Mesenchymal stem cell (in vitro differentiated cells and primary cell): ENCODE measurements around the gene ATXN1L.

Experiments used
- DNase-seq: peaks from one replicate; pipeline ENCODE4 v3.0.0-alpha.2; 2013
- H2AFZ ChIP-seq: one replicate; pipeline ENCODE4 v1.6.1; 2013; ENCODE audit warnings: low read depth, mild to moderate bottlenecking, control low read depth, inconsistent platforms, low read length, moderate library complexity
- H2AK5ac ChIP-seq: 2 replicates; pipeline ENCODE4 v1.6.1; 2013; ENCODE audit warnings: low read length, moderate library complexity, mild to moderate bottlenecking, inconsistent platforms; ENCODE audit not compliant: severe bottlenecking
- H2BK120ac ChIP-seq: one replicate; pipeline ENCODE4 v1.6.1; 2013; ENCODE audit warnings: low read depth, mild to moderate bottlenecking, inconsistent platforms, low read length, moderate library complexity
- H2BK12ac ChIP-seq, 2 experiments: one replicate each; pipeline ENCODE4 v1.6.1; 2013; ENCODE audit warnings: inconsistent platforms in 2 of 2, low read length in 2 of 2, mild to moderate bottlenecking in 2 of 2, moderate library complexity in 2 of 2, control low read depth in 1 of 2
- H2BK15ac ChIP-seq: one replicate; pipeline ENCODE4 v1.6.1; 2013; ENCODE audit warnings: mild to moderate bottlenecking, low read depth, inconsistent platforms; ENCODE audit not compliant: poor library complexity, severe bottlenecking
- H2BK5ac ChIP-seq: 2 replicates; pipeline ENCODE4 v1.6.1; 2013; ENCODE audit warnings: low read depth, mild to moderate bottlenecking, low read length, control low read depth, inconsistent platforms; ENCODE audit not compliant: poor library complexity, severe bottlenecking
- H3K14ac ChIP-seq, 2 experiments: one replicate each; pipeline ENCODE4 v1.6.1; 2013; ENCODE audit warnings: inconsistent platforms in 2 of 2, low read length in 2 of 2, control low read depth in 1 of 2, mild to moderate bottlenecking in 1 of 2, moderate library complexity in 1 of 2
- H3K18ac ChIP-seq, 2 experiments: one replicate each; pipeline ENCODE4 v1.6.1; 2013; ENCODE audit warnings: inconsistent platforms in 2 of 2, low read length in 2 of 2, control low read depth in 1 of 2, low read depth in 1 of 2, mild to moderate bottlenecking in 1 of 2
- H3K23ac ChIP-seq, 2 experiments: one replicate each; pipeline ENCODE4 v1.6.1; 2013; ENCODE audit warnings: inconsistent platforms in 2 of 2, low read length in 2 of 2, mild to moderate bottlenecking in 2 of 2, moderate library complexity in 2 of 2, control low read depth in 1 of 2
- H3K27ac ChIP-seq: 2 replicates; pipeline ENCODE4 v1.5.1; 2013; ENCODE audit warnings: mild to moderate bottlenecking, moderate library complexity, low read length, control low read depth, inconsistent platforms; ENCODE audit not compliant: poor library complexity, severe bottlenecking
- H3K27me3 ChIP-seq, 2 experiments: 2 replicates each; pipeline versions ENCODE4 v1.6.1 to v1.7.0; 2013; ENCODE audit warnings: low read length in 2 of 2, mild to moderate bottlenecking in 2 of 2, moderate library complexity in 2 of 2, control low read depth in 1 of 2, inconsistent platforms in 1 of 2; ENCODE audit not compliant: control insufficient read depth in 1 of 2, insufficient read depth in 1 of 2
- H3K36me3 ChIP-seq, 2 experiments: 2 replicates each; pipeline versions ENCODE4 v1.6.1 to v1.7.0; 2013; ENCODE audit warnings: low read length in 2 of 2, control low read depth in 1 of 2, inconsistent platforms in 1 of 2, low read depth in 1 of 2, mild to moderate bottlenecking in 1 of 2; ENCODE audit not compliant: insufficient read depth in 2 of 2, control insufficient read depth in 1 of 2
- H3K4ac ChIP-seq, 2 experiments: one replicate each; pipeline ENCODE4 v1.6.1; 2013; ENCODE audit warnings: inconsistent platforms in 2 of 2, low read length in 2 of 2, mild to moderate bottlenecking in 2 of 2, moderate library complexity in 2 of 2, control low read depth in 1 of 2, low read depth in 1 of 2
- H3K4me1 ChIP-seq: 2 replicates; pipeline ENCODE4 v1.6.1; 2013; ENCODE audit warnings: low read depth, low read length, control low read depth; ENCODE audit not compliant: control insufficient read depth, insufficient read depth
- H3K4me2 ChIP-seq: 2 replicates; pipeline ENCODE4 v1.6.1; 2013; ENCODE audit warnings: low read length, mild to moderate bottlenecking, inconsistent platforms; ENCODE audit not compliant: poor library complexity, severe bottlenecking
- H3K4me3 ChIP-seq, 2 experiments: 2 replicates each; pipeline versions ENCODE4 v1.5.1 to v1.7.0; 2013; ENCODE audit warnings: low read length in 2 of 2, mild to moderate bottlenecking in 2 of 2, control low read depth in 1 of 2, low read depth in 1 of 2; ENCODE audit not compliant: insufficient read depth in 1 of 2
- H3K79me1 ChIP-seq: replicated peaks from 2 replicates; pipeline ENCODE4 v1.6.1; 2013; ENCODE audit warnings: mild to moderate bottlenecking, control low read depth, low read length, inconsistent platforms; ENCODE audit not compliant: poor library complexity, severe bottlenecking
- H3K9ac ChIP-seq: 2 replicates; pipeline ENCODE4 v1.7.0; 2013; ENCODE audit warnings: mild to moderate bottlenecking, low read length, moderate library complexity
- H3K9me3 ChIP-seq: 2 replicates; pipeline ENCODE4 v1.7.0; 2013; ENCODE audit warnings: mild to moderate bottlenecking, low read length; ENCODE audit not compliant: control insufficient read depth
- H4K8ac ChIP-seq: one replicate; pipeline ENCODE4 v1.6.1; 2013; ENCODE audit warnings: inconsistent platforms, mild to moderate bottlenecking, low read length, moderate library complexity
- H4K91ac ChIP-seq: one replicate; pipeline ENCODE4 v1.6.1; 2013; ENCODE audit warnings: mild to moderate bottlenecking, low read length, inconsistent platforms
- WGBS: methylation state at CpG from one replicate; pipeline ENCODE4 v1.1.7; 2013; ENCODE audit warnings: mixed read lengths; 5-methylcytosine and 5-hydroxymethylcytosine counted together

Gene ATXN1L

GRCh38 chr16:71854369-71854948, 8.7 kb downstream of the ATXN1L start:
- Histone ChIP-seq H3K27ac (peak overlapping the region; percentile 64), H2BK12ac (no peak overlapping the region), H4K91ac (no peak overlapping the region), H3K9me3 (no peaks in the 10 kb centered on the region), H3K36me3 (peaks cover 47 to 70% of the 10 kb centered on the region in 2 experiments), H3K27me3 (no peaks in the 10 kb centered on the region), H2BK5ac (no peak overlapping the region), H3K4me2 (no peak overlapping the region), H3K4ac (no peak overlapping the region), H3K9ac (no peak overlapping the region), H3K14ac (no peak overlapping the region), H3K79me1 (peaks cover 54% of the 10 kb centered on the region), H3K4me3 (no peak overlapping the region), H2BK120ac (no peak overlapping the region), H2BK15ac (no peak overlapping the region), H3K23ac (no peak overlapping the region), H3K18ac (no peak overlapping the region), H4K8ac (no peak overlapping the region), H2AK5ac (peak overlapping the region; percentile 11), H3K4me1 (peaks cover 15% of the 10 kb centered on the region), H2AFZ (no peak overlapping the region)
- no peak for DNase-seq
- WGBS, result 100% methylated on average over 3 of the region's 4 CpGs

GRCh38 chr16:71855937-71856662, 10.3 kb downstream of the ATXN1L start:
- no peak overlapping the region for H2AFZ ChIP-seq
- H3K36me3 ChIP-seq, result peaks cover 44 to 67% of the 10 kb centered on the region in 2 experiments
- no peak overlapping the region for H2BK12ac ChIP-seq
- H2BK120ac ChIP-seq, result no peak overlapping the region
- no peak for DNase-seq
- H4K8ac ChIP-seq, result no peak overlapping the region
- no peak overlapping the region for H3K9ac ChIP-seq
- no peak overlapping the region for H3K18ac ChIP-seq
- no peaks in the 10 kb centered on the region for H3K27me3 ChIP-seq
- H3K4ac ChIP-seq, result no peak overlapping the region
- no peaks in the 10 kb centered on the region for H3K9me3 ChIP-seq
- no peak overlapping the region for H3K23ac ChIP-seq
- H3K79me1 ChIP-seq, result peaks cover 45% of the 10 kb centered on the region
- H3K4me3 ChIP-seq, result no peak overlapping the region
- peaks cover 24% of the 10 kb centered on the region for H3K4me1 ChIP-seq
- no peak overlapping the region for H2AK5ac ChIP-seq
- no peak overlapping the region for H3K27ac ChIP-seq
- no peak overlapping the region for H2BK5ac ChIP-seq
- H4K91ac ChIP-seq, result no peak overlapping the region
- H3K4me2 ChIP-seq, result no peak overlapping the region
- WGBS, result 96% methylated on average over 5 of the region's 5 CpGs
- no peak overlapping the region for H2BK15ac ChIP-seq
- no peak overlapping the region for H3K14ac ChIP-seq

GRCh38 chr16:71859762-71860521, 14.2 kb downstream of the ATXN1L start:
- Histone ChIP-seq H2AFZ (no peak overlapping the region), H3K23ac (no peak overlapping the region), H3K27ac (peak overlapping the region; percentile 80), H3K14ac (no peak overlapping the region), H3K4me1 (peaks cover 18% of the 10 kb centered on the region), H3K18ac (no peak overlapping the region), H3K4ac (no peak overlapping the region), H3K9ac (no peak overlapping the region), H2AK5ac (peak overlapping the region; percentile 4), H4K8ac (no peak overlapping the region), H2BK15ac (no peak overlapping the region), H3K4me3 (no peak overlapping the region), H2BK5ac (no peak overlapping the region), H3K36me3 (peaks cover 38 to 74% of the 10 kb centered on the region in 2 experiments), H3K27me3 (no peaks in the 10 kb centered on the region), H2BK12ac (no peak overlapping the region), H3K79me1 (peaks cover 31% of the 10 kb centered on the region), H3K4me2 (no peak overlapping the region), H4K91ac (no peak overlapping the region), H3K9me3 (no peaks in the 10 kb centered on the region), H2BK120ac (no peak overlapping the region)
- no peak for DNase-seq
- WGBS, result 96% methylated on average over 32 of the region's 32 CpGs

GRCh38 chr16:71863995-71864394, 18.2 kb downstream of the ATXN1L start:
- Histone ChIP-seq H3K9ac (no peak overlapping the region), H3K4me2 (no peak overlapping the region), H2AFZ (no peak overlapping the region), H3K14ac (no peak overlapping the region), H3K4me1 (peaks cover 9% of the 10 kb centered on the region), H3K36me3 (peaks cover 38 to 72% of the 10 kb centered on the region in 2 experiments), H3K18ac (no peak overlapping the region), H2AK5ac (no peak overlapping the region), H2BK15ac (no peak overlapping the region), H4K91ac (no peak overlapping the region), H3K79me1 (peaks cover 25% of the 10 kb centered on the region), H3K4ac (no peak overlapping the region), H2BK5ac (no peak overlapping the region), H2BK12ac (no peak overlapping the region), H4K8ac (no peak overlapping the region), H2BK120ac (no peak overlapping the region), H3K9me3 (no peaks in the 10 kb centered on the region), H3K27me3 (no peaks in the 10 kb centered on the region), H3K23ac (no peak overlapping the region), H3K27ac (no peak overlapping the region), H3K4me3 (no peak overlapping the region)
- 99% methylated on average over 5 of the region's 5 CpGs for WGBS
- DNase-seq, result no peak
